ENCODE measurements around the gene ADAM33.

The ADAM33 gene

DNA sequence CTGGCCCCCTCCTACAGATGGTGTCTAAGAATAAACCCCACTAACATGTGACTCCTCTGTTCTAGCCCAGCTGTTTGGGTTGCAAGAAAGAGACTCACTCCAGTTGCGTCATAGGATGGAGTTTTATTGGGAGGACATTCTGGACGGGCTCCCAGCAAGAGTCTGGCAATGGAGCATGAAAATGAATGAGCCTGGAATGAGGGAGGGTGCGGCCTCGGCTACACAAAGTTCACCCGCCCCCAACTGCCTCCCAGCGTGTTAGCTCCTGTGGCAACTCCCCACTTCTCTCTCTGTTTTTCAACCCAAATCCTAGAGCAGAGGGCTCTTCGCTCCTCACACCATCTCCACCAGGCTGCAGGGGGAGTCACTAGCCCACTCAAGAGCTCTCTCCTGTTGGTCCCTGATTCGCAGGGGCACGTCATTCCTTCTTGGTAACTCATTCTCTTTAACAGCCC, 5.1 kb upstream of the ADAM33 start:
- no peak for DNase-seq

DNA sequence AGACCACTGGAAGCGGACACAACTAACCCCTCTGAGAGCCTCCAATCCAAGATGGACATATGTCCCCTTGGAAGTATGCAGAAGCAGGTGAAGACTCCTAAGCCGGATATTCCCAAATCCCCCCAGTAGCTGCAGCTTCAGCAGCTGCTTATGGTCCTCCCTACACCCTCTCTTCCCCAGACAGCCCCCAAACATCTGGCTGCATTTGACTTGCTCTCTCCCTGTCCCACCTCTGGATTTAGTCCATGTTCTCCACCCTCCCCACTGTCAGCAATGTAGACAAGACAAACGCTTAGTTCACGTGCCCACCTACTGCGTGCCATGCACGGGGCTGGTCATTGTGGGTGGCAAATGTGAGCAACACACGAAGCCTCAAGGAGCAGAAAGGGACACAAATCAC, 4.6 kb upstream of the ADAM33 start:
- no peak for DNase-seq

DNA sequence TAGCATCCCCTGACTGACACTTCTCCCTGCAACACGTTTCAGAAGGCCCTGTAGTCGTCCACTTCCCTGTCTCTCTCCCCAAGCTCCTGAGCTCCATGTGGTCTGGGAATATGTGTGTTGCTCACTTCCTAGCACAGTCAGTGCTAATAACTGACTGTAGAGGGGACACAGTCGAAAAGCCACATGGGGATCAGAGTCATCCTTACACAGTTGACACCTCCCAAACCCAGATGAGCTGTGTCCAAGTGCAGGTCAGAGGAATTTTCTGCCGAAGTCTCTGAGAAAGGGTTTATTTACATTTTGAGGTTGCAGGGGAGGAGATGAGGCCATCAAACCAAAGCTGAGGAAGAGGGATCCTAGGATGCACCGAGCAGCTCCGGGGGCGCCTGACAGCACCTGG, 3.5 kb upstream of the ADAM33 start:
- no peak for DNase-seq

DNA sequence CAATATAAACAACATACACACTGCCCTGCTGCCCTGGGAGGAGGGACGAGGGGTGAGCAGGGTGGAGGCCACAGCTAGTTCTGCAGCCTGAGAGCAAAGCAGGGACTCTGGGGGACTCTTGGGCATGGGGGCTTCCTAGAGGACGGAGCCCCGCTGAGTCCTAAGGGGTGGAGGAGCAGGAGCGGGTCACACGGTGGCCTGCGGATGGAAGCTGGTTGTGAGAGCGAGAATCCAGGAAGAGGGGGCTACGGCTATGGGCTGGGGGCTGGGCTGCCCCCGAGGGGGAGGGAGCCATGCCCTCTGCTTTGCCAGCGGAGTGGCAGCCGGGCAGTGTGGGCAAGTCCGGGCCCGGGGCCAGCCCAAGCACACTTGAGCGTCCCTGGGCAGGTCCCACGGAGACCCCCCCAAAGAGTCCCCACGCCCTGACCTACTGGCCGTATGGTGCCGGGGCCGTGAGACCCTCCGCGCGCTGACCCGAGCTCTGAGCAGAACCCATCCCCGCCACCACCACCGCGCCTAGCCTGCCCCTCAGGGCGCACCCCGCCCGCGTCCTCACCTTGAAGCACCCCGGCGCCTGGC, 369 bp downstream of the ADAM33 start:
- no peak for DNase-seq

DNA sequence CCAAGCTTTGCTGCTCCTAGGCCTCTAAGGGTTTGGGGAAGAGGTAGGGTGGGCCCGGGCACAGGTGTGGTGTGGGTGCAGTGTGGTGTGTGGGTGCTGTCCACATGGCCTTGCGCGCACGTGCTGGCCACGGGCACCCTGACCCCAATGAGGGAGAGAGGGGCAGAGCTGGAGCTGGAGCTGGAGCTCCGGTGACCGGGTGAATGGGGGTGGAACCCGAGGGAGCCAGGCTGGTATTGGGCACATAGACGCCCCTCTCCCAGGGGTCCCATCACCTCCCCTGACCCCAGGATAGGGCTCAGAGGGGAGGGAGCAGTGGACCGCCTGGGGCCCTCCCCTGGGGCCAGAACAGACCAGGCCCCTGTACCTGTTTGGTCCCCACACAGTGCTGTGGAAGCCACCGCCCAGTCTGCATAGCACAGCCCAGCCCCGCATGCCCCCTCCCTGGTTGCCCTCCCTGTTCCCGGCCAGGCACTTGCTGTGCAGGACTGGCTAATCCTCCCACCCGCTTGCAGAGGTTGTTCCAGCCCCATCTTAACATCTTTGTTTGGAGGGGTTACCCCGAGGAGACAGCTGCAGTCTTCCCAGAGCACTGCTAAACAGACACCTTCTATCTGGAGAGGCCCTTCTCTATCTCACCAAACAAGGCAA, 984 bp downstream of the ADAM33 start:
- DNase-seq, result no peak

DNA sequence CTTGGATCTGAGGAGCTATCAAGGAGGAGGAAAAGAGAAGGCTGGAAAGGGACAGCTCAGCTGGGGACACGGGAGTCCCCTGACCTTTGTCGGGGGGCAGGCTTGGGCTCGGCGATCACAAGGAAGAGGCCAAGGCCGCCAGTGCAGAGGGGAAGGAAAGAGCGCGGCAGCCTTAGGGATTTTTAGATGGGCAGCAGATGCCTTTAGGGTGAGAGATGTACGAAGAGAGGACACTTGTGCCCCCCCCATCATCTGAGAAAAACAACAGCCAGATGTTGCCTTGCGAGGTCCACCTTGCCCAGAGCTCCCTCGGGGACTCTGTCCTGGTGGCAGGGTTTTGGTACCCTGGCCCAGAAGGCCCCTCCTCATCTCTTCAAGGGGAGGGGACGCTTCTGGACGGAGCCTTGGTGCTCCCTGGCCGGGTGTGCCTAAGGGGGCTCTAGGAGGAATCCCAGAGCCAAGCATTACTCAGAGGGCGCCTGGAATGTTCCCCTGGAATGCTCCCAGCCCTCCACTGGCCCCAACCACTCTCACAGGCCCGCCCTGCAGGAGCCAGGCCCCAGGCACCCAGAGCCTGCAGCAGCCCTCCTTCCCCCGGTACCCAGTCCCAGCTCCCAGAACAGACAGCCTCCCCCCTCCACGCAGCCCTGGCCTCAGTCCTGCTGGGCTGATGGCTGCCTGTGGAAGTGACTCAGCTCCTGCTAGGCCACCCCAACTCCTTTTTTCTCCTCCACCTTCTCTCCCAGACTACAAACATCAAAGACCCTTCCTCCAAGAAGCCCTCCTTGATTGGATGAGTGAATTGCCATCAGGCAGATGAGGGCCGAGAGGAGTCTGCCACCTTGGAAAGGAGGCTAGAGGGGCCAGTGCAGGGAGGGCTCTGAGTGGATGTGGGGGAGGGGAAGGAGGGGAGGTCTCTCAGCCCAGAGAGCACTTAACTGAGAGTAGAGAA, 1.8 kb downstream of the ADAM33 start:
- no peak for DNase-seq

DNA sequence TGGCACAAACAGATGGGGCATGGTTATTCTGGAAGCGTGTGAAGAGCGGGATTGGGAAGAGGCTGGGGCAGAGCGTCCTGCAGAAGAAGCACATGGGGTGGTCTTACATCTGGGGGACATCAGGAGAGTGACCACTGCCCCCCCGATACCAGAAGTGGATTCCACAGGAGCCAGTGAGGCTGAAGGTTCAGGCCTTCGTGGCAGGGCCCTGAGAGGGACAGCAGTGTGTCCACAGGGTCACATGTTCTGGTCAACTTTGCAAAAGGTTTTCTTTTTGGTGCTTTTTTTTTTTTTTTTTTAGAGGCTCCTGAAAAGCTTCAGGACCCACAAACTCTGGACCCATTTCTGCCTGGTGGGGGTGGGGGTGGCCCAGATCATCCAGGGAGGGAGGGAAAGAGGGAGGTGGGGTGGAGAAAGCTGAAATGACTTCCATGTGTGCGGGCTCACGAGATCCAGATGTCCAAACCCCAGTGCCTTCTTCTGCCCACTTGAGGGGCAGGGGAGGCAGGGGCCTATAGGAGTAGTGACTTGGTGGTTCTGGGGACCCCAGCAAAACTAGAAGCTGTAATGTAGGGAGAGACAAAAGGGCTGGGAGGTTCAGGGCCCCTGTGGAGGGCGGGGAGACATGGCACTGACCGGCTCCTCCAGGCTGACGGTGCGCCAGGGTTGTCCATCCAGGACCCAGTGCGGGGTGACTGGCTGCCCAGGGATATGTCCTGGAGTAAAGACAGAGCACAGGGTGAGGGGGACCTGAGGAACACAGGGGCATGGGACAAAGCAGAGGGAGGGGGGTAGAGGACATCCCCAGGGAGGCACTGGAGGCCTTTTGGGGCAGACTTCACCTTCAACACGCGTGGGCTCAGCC, 2.7 kb downstream of the ADAM33 start:
- DNase-seq, result no peak

DNA sequence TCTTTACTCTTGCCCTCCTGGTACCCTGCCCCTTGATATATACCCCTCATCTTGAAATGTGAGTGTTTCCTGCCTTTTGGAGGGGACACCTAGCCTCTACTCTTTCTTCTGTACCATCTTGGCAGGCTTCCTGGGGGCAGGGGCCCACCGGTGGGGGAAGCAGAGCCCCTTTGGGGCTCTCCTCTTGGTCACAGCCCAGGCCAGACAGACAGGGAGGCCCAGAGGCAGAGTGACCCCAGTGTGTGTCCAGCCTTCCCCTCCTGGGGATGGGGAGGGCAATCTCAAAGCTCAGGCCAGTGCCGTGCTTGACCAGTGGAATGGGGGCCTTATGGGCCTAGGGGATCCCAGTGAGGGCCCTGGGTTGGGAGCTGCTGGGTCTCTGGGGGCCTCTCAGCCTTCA, 3.6 kb downstream of the ADAM33 start:
- no peak for DNase-seq

DNA sequence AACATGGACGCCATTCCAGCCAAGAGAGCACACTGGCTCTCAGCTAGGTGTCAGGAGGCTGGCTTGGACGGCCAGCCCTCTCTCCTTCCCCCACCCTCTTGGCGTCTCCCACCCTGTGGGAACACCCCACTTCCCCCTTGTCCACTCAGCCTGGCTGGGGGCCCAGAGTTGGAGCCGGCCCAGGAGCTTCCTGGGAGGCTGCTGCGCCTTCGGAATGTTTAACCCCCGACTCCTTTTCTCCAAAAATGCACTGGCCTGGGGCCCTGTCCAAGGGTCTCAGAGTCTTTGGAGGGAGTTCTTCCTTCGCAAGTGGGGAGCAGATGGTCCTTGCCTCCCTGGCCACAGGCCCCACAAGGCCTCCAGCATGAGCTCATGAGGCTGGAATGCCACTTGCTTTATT, 4.1 kb downstream of the ADAM33 start:
- DNase-seq, result no peak

DNA sequence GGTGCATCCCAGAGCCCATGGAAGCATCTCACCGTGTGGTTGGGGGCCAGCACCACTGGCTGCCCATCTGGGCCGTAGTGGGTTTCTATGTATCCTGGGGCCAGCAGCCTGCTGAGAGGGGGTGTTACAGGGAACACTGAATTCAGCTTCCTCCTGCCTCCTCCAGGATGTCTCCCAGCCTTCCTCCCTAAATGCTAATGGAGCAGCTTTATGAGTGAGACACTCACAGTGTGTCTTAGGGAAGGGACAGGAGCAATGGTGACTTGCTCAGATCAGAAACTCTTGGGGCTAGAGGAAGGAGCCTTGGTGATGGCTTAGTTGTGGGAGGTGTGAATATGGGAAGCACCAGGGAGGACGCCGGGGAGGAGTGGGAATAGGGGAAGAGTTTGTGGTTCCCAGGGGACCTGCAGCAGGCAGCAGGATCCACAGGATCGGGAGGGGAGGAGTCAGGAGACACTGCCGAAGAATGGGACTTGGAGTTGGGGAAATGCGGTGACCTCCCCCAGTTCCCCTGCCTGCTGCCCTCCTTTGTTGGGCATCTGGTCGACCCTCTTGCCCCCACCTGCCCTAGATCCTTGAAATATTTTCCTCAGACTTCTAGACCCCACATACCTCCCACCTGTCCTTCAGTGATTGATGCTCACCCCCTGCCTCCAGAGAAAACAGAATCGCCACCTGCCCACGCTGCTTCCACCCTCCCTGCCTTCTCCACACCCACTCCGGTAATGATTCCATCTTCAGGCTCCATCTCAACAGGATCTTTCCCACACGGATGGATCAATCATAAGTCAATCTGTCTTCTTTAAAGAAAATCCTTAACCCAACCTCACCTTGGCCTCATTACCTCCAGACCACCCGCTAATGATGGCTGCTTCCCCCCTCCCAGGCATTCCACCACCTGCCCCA, 6.6 kb downstream of the ADAM33 start:
- no peak for DNase-seq

DNA sequence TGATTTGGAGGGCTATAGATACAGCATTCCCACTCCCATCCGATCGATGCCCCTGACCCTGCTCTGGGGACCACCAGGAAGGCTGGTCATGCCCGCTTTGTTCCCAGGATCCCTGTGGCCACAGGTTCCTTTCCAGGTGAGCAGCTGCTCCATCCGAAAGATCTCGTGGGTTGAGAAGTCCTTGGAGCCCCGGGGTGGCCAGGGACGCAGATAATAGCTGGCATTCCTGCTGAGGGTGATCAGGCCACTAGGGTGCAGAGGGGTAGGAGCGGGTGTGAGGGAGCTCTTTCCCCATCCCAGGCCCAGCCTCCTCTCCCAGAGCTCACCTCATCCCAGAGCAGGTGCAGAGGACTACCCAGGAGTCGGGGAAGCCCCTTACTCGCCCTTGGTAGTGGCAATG, 7.4 kb downstream of the ADAM33 start:
- DNase-seq, result no peak

DNA sequence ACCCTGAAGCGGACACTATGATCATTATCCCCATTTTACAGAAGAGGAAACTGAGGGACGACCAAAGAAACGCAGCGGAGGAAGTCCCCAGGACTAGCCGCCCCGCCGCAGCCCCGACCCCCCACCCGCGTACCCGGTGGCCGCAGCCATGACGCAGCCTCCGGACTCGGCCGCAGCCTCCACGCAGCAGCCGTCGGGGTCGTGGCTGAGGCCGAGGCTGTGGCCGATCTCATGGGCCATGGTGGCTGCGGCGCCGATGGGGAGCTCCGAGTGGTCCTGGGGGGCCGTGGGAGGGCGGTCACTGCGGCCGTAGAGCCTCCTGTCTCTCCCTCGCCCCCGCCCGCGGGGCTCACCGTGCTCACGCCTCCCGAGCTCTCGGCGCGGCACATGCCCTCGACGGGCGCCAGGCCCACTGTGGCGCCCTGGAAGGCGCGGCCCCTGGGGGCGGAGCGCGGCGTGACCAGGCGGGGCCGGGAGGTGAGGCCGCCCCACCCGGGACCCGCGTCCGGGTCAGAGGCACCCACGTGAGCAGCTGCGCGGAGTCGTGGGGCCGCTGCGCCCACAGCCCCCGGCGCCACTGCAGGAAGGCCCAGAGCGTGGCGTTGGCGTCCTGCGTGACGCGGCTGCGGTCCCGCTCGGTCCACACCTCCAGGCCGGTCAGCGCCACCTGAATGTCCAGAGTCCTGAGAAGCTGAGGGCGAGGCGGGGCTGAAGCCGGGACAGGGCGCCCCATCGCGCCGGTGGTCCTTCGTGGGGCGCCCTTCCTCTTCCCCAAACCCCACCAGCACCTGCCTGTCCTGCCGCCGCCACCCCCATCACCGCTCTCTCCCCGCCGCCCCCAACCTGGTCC, 8.4 kb downstream of the ADAM33 start:
- DNase-seq, result no peak

DNA sequence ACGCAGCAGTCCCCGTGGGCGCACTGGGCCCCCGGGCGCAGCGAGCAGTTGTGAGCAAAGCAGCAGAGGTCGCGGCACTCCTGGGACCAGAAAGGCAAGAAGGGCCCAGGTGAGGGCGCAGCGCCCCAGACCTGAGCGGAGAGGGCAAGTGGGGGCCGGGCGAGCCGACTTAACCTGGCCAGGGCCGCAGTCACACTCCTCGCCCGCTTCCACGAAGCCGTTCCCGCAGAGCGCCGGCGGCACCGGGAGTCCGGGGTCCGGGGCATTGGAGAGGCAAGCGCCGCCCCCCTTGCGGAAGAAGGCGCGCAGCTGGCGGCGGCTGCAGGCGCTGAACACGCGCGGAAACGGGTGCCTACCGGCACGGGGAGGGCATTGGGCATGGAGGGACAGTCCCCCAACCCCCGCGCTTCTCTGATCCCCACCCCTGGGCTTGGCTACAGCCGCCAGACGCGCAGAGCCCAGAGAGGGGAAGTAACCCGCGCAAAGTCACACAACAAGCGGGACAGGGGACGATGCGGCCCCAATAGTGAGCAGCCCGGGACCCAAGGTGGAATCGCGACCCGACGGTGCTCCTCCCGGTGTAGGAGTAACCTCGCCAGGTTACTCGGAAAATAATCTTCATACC, 9.2 kb downstream of the ADAM33 start:
- DNase-seq, result no peak

DNA sequence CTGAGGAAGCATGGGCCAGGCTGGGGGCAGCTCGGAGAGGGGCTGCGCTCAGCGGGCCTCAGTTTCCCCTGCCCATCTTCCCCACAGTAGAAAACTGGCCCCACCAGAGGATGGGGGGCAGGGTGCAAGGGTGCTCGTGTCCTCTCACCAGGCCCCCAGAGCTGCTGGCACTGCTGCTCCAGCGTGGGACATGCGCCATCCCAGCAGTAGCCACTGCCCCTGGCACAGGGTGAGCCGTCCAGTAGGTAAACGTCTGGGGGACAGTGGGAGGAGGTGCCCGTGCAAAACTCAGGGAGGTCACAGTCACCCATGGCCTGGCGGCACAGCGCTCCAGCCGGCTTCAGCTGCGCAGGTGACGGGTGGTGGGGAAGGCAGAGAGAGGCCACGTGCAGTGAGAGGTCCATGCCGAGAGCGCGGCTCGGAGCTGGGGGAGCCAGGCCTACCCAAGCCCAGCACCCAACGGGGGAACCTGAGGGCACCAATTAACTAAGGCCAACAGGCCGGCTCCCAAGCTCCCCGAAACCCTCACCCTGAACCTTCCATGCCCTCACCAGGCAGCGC, 9.7 kb downstream of the ADAM33 start:
- no peak for DNase-seq

DNA sequence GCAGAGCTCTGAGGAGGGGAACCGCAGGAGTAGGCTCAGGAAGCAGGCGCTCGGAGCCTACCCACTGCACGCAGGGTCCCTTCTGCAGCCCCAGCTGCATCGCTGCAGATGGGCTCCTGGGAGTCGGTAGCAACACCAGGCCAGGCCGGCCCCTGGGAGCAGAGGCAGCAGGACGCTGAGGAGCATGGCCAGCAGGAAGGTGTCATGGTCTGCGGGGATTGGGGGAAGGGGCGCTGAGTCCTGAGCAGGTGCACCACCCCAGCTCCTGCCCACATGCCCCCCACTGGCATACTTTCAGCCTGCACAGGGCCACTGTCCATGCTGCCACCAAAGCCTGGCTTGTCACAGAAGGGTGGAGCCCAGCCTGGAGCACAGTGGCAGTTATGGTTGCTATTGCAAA, 10.9 kb downstream of the ADAM33 start:
- no peak for DNase-seq

DNA sequence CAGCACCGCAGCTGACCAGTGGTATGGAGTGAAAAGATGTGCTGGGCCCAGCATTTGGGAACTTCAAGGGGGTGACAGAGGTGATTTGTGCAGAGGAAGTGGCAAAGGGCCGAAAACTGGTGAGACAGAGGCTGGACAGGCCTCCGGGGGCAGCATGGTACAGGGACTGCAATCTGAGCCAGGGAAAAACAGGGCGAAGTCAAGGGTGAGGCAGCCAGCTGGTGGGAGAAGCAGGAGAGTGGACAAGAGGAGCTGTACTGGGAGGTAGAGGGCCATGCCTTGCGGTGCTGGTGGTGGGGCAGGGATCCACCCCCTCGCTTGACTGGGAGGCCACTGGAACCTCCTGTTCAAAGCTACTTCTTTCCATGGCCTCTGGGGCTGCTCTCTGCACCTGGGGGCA, 11.3 kb downstream of the ADAM33 start:
- no peak for DNase-seq

DNA sequence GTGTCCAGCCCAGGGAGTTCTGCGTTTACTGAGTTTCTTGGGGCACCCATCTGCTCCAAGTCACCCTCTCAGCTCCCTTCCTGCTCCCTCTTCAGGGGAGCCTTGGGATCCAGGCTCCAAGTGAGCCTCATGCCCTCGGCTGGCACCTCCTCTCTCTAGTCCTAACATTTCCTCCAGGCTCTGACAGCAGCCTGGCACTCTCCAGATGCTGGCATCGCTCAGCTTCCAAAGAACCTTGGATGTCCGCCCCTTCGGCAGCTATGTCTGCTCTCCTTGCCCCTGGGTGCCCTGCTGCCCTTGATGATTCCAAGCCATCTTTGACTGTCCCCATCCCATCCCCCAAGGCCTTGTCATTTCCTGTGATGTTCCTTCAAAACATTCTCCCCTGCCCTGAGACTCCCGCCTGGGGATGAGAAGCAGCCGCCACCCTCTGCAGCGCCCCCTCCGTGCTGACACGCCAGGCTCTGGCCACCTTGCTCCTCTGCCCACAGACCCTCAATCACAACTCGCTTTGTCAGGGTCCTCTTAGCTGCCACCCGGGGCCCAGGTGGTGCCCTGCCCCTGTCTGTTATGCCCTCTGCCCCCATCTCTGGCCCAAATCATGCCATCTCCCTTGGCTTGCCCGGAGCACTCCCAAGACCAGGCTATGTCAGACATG, 12.0 kb downstream of the ADAM33 start:
- DNase-seq, result no peak

DNA sequence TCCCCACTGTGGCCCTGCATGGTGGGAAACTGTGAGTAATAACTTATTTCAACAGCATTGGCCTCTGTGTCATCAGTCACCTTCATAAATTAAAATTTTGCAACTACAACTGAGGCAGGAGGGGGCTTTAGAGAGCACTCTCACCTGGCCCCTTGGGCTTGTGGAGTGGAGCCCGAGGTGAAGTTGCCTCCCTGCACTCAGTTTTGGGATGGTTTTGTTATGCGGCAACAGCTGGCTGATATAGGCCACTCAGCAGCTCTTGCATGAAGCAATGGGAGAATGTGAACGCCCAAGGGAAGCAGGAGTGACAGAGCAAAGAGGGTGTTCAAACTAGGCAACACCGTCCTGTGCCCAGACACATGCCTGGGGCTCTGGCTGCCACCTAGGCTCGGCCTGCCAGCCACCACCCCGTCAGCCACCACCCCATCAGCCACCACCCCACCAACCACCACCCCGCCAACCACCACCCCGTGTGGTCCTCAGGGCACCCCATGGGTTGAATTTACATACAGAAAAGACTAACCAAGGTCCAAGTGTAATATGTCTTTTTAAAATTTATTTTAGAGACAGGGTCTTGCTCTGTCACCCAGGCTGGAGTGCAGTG, 14.3 kb downstream of the ADAM33 start:
- no peak for DNase-seq

DNA sequence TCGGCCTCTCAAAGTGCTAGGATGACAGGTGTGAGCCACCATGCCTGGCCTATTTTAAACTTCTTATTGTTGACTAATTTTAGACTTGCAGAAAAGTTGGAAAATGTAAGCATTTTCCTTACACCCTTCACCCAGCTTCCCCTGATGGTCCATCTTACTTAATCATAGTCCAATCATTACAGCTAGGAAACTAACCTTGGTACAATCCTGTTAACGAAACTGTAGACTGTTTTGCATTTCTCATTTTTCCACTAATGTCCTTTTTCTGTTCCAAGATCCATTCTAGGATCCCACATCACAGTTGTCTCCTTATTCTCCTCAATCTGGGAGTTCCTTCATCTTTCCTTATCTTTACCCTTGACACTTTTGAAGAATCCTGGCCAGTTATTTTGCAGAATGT, 18.0 kb downstream of the ADAM33 start:
- no peak for DNase-seq

Data from GDM1 (cell line).